GM12878 (cell line): ENCODE measurements around the gene PTGFRN. TPM values are rescaled to one million over a fixed set of nuclear protein-coding genes. Genes with fewer than 3 reads are reported as not detected.
A peak's percentile ranks its signal among the peaks of the same experiment; 100 is the strongest.

Experiments
- ATAC-seq: fragments of 200-7000 bp; cut with Tn5 transposase; 3 replicates; pipeline ENCODE4 v1.9.1; 2020; ENCODE audit warnings: mild to moderate bottlenecking, moderate library complexity
- BruUV-seq: library from RNA; stranded (reverse); fragments of 400-500 nt; replicated peaks from 2 replicates; lab custom pipeline; 2021; lab: Mats Ljungman, UMichigan
- CTCF ChIA-PET: fragments of 300-600 bp; sonication (Branson Sonifier 250); formaldehyde crosslinking; extraction: SDS; loops from one replicate; lab custom pipeline; 2021; ENCODE audit warnings: inconsistent platforms; lab: Yijun Ruan, JAX
- POLR2A ChIA-PET: fragments of 350-600 bp; formaldehyde crosslinking; extraction: SDS; loops from one replicate; lab custom pipeline; 2021; ENCODE audit warnings: inconsistent platforms; lab: Charles Lee
- RAD21 ChIA-PET: fragments of 300-600 bp; sonication (Branson Sonifier 250); formaldehyde crosslinking; loops from one replicate; lab custom pipeline; 2023; ENCODE audit warnings: antibody characterized with exemption; ENCODE audit not compliant: unreplicated experiment; lab: Charles Lee
- SMC1A ChIA-PET: fragments of 300-600 bp; sonication (Branson Sonifier 250); formaldehyde crosslinking; loops from one replicate; lab custom pipeline; 2023; ENCODE audit not compliant: unreplicated experiment, uncharacterized antibody; lab: Charles Lee
- DNase-seq: peaks from one replicate; pipeline ENCODE4 v3.0.0-alpha.2; 2011; ENCODE audit warnings: low read depth, low spot score
- FAIRE-seq: peaks from 3 replicates; lab custom pipeline; 2011; peaks lifted over from hg19 to GRCh38; lab: Jason Lieb, UNC
- H2AFZ ChIP-seq: 2 replicates; pipeline ENCODE4 v1.6.0; 2011; ENCODE audit warnings: low read depth, low read length, control low read depth; ENCODE audit not compliant: control insufficient read depth
- H3K27ac ChIP-seq: 2 replicates; pipeline ENCODE4 v1.5.1; 2011; ENCODE audit warnings: control low read depth; ENCODE audit not compliant: control insufficient read depth, insufficient read depth
- H3K27me3 ChIP-seq, 2 experiments: replicated peaks in 1 of 2; 2 replicates each; pipeline versions ENCODE4 v1.6.0 to v1.6.1; 2011; ENCODE audit warnings: low read length in 1 of 2; ENCODE audit not compliant: control insufficient read depth in 2 of 2, insufficient read depth in 2 of 2
- H3K36me3 ChIP-seq, 2 experiments: 2 replicates each; pipeline ENCODE4 v1.5.1; 2011; ENCODE audit warnings: low read length in 1 of 2; ENCODE audit not compliant: control insufficient read depth in 2 of 2, insufficient read depth in 2 of 2
- H3K4me1 ChIP-seq: 2 replicates; pipeline ENCODE4 v1.6.1; 2011; ENCODE audit warnings: mild to moderate bottlenecking, low read length, moderate library complexity, mixed read lengths; ENCODE audit not compliant: control insufficient read depth, insufficient read depth
- H3K4me2 ChIP-seq: 2 replicates; pipeline ENCODE4 v1.6.0; 2011; ENCODE audit warnings: control low read depth; ENCODE audit not compliant: control insufficient read depth, insufficient read depth
- H3K4me3 ChIP-seq: fragments of 200-600 bp; sonication (generic); 2 replicates; pipeline ENCODE4 v1.5.1; 2016
- H3K79me2 ChIP-seq: 2 replicates; pipeline ENCODE4 v1.6.0; 2011; ENCODE audit warnings: low read length; ENCODE audit not compliant: control insufficient read depth, insufficient read depth
- H3K9ac ChIP-seq: 2 replicates; pipeline ENCODE4 v1.8.0; 2011; ENCODE audit warnings: low read length, control low read depth, mixed read lengths; ENCODE audit not compliant: control insufficient read depth, insufficient read depth
- H3K9me3 ChIP-seq: replicated peaks from 3 replicates; pipeline ENCODE4 v1.5.1; 2011; ENCODE audit warnings: mild to moderate bottlenecking, low read length; ENCODE audit not compliant: control insufficient read depth, insufficient read depth
- H4K20me1 ChIP-seq: 2 replicates; pipeline ENCODE4 v1.6.0; 2011; ENCODE audit not compliant: control insufficient read depth, insufficient read depth
- BHLHE40 ChIP-seq, 2 experiments: fragments of 450-650 bp in 1 of 2; IDR thresholded peaks; 2 replicates each; pipeline ENCODE4 v1.6.1; 2011 to 2017; ENCODE audit warnings: low read depth in 2 of 2, borderline replicate concordance in 1 of 2, improper control_type of control experiment in 1 of 2, low read length in 1 of 2, mild to moderate bottlenecking in 1 of 2
- CREM ChIP-seq: IDR thresholded peaks from 2 replicates; pipeline ENCODE4 v1.6.1; 2014; ENCODE audit warnings: antibody characterized with exemption, low read depth
- HDGF ChIP-seq: fragments of 450-650 bp; IDR thresholded peaks from 2 replicates; pipeline ENCODE4 v1.6.1; 2016; ENCODE audit warnings: antibody characterized with exemption
- IKZF1 ChIP-seq: fragments of 450-650 bp; conservative IDR thresholded peaks from 2 replicates; pipeline ENCODE4 v1.6.1; 2017; ENCODE audit warnings: antibody characterized with exemption, mild to moderate bottlenecking
- RAD51 ChIP-seq: fragments of 450-650 bp; IDR thresholded peaks from 2 replicates; pipeline ENCODE4 v1.6.1; 2016; ENCODE audit warnings: moderate library complexity, mild to moderate bottlenecking, inconsistent platforms
- RB1 ChIP-seq: fragments of 450-650 bp; formaldehyde crosslinking; IDR thresholded peaks from 2 replicates; pipeline ENCODE4 v1.6.1; 2017; ENCODE audit warnings: mild to moderate bottlenecking, borderline replicate concordance
- RUNX3 ChIP-seq: IDR thresholded peaks from 2 replicates; pipeline ENCODE4 v1.6.1; 2012; ENCODE audit warnings: low read length, inconsistent platforms
- WGBS: methylation state at CpG from one replicate; pipeline ENCODE4 v1.1.6; 2016; ENCODE audit warnings: low lambda C conversion rate; ENCODE audit not compliant: insufficient replicate concordance, insufficient coverage; ENCODE audit errors: missing lambda C conversion rate; 5-methylcytosine and 5-hydroxymethylcytosine counted together
- in situ Hi-C: fragments of 300-500 bp; cut with MboI; formaldehyde crosslinking; loops from 9 replicates; pipeline ENCODE4 v1.14.3; 2018; ENCODE audit warnings: mixed read lengths
- intact Hi-C: fragments of 100-400 bp; cut with micrococcal nuclease; formaldehyde crosslinking; loops from one replicate; pipeline ENCODE4 v1.14.2; 2022; ENCODE audit not compliant: unreplicated experiment
- polyA plus RNA-seq, 11 experiments: library from polyadenylated mRNA; depleted of rRNA in 4 of 11; unstranded in 6 of 11; stranded (reverse) in 5 of 11; fragments of >200 nt; fragmentation: Nextera tagmentation in 4 of 11; fragmentation: Illumina TruSeq in 1 of 11; extraction: Ambion mirVana in 4 of 11; extraction: Trizol in 1 of 11; gene quantifications; 1 replicate in 1 of 11; 2 replicates in 10 of 11; pipeline versions ENCODE4 v1.2.1 to v1.2.3, GENCODE V29; 2011 to 2016; ENCODE audit warnings: inconsistent platforms in 2 of 11, missing spikeins in 2 of 11, low read depth in 1 of 11
- total RNA-seq, 4 experiments: library from RNA; depleted of rRNA in 3 of 4; stranded (reverse); fragments of >200 nt in 3 of 4; fragmentation: Illumina TruSeq in 1 of 4; extraction: Trizol in 1 of 4; gene quantifications; 2 replicates each; pipeline versions ENCODE4 v1.2.1 to v1.2.3, GENCODE V29; 2013 to 2021

Gene PTGFRN
- total and polyA plus RNA-seq, 10 of the 15 experiments (the other 5 are each of a cell fraction or from before 2014, with no cell fraction given), result 2.7 to 8.3 (median 5.1) TPM

DNA sequence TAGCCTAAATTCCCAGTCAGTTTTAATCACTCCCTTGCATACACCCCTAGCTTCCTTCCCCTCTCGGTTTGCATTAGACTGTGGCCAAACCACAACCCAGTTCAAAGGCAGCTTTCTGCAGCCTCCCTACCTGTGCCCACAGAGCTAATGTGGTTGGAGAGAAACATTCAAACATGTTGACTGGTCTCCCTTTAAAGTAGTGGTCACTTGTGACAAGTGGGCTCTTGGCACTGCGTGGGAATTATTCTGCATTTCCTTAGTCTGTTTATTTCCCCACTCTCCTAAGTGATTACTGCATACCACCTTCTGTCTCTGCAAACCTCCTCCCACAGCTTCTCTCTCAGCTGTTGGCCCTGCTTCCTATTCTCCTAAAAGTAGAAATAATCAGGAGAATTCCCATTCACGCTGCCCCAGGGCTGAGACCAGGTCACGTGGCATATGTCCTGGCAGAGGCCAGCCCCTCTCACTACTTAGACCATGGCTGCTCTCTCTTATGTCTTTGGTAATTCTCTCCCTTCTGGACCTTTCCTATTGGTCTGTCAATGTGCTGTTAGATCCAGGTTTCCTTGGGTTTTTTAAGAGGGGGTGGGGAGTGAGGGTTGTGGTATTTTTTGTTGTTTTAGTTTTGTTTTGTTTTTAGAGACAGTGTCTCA, 53.4 kb downstream of the PTGFRN start:
- in situ Hi-C loops, result no loop called here
- H3K4me1 ChIP-seq, result no peaks in the 10 kb centered on the region
- no peaks in the 10 kb centered on the region for H3K36me3 ChIP-seq
- no peak overlapping the region for H3K27ac ChIP-seq
- TF ChIP-seq IKZF1 (0 out of 2 replicates have a peak, but pooled peaks have one; percentile 16), RAD51 (0 out of 2 replicates have a peak, but pooled peaks have one; percentile 20), BHLHE40 (IDR thresholded peaks at IDR 0.05; ENCODE audit: borderline replicate concordance in 1 of 2, low read depth in 2 of 2, low read length in 1 of 2) (peak in 1 of 2 experiments; percentile 4; a peak in 1 of 4 replicates), RB1 (no peak), HDGF (no peak), CREM (no peak), RUNX3 (peak; percentile 61)
- TF ChIP-seq, all 136 proteins: peak for 4
- Histone ChIP-seq H3K79me2 (no peaks in the 10 kb centered on the region), H2AFZ (no peak overlapping the region), H4K20me1 (no peaks in the 10 kb centered on the region), H3K4me2 (no peak overlapping the region), H3K9me3 (no peaks in the 10 kb centered on the region), H3K27me3 (0 out of 4 replicates have a peak, but pooled peaks cover 0 to 3% of the 10 kb centered on the region in 2 experiments), H3K4me3 (no peak overlapping the region), H3K9ac (no peak overlapping the region)
- ATAC-seq (peak; percentile 66), FAIRE-seq (no peak), DNase-seq (no peak)
- RAD21 ChIA-PET, result interaction anchor here (1.1 kb wide), 1 partner anchor 32 kb away, joined by 3 read pairs; no protein-coding TSS in a partner anchor
- 0% methylated on average over 4 of the region's 4 CpGs for WGBS
- no TSS peak for BruUV-seq
- POLR2A ChIA-PET, result interaction anchor here (0.7 kb wide), 1 partner anchor 34 kb away, joined by 3 read pairs; no protein-coding TSS in a partner anchor
- intact Hi-C loops, result no loop called here
- CTCF ChIA-PET, result no interaction called here
- SMC1A ChIA-PET, result interaction anchor here (1.0 to 1.7 kb wide), 4 partner anchors 18 to 34 kb away, joined by 3 to 5 read pairs (median 4); no protein-coding TSS in a partner anchor
